ENCODE data around the gene PTPRG.

PTPRG gene

GRCh38 chr3:61945657-61946056 lies 384.3 kb downstream of the PTPRG start:
- DNase-seq, result no peak

DNA sequence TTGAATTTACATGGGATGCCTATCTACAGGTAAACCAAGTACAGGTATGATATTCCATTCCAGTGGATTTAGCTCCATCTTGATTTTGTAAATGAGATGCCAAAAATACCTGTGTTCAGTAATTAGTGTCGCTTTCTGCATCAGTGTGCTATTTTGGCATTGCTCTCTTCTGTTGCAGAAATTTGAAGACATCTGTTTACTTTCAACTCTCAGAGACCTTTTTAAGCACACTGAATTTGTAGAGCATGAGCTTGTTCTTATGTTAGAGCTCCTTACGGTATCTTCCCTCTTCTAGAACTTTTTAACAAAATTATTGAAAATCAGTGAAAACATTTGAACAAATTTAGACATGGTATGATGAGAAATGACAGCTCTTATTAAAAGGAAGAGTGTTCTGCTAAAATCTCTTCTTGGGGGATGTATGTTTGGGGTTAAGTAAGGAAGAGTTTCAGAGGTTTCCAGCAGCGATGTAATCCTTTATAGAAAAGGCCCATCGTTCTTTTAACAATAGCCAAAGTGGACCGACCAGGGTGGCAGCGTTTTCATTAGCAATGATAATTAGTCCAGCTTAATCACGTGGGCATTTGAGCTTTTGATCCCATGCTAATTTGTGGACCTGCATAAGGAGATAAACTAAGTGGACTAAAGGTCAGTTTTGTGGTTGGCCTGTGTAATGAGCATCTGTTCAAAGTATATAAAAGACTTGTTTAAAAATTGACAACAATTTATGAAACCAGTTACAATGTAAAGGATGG lies 385.4 kb downstream of the PTPRG start:
- DNase-seq, result no peak

- no peak for DNase-seq
Measured at GRCh38 chr3:61947456-61947855, 386.1 kb downstream of the PTPRG start.

DNA sequence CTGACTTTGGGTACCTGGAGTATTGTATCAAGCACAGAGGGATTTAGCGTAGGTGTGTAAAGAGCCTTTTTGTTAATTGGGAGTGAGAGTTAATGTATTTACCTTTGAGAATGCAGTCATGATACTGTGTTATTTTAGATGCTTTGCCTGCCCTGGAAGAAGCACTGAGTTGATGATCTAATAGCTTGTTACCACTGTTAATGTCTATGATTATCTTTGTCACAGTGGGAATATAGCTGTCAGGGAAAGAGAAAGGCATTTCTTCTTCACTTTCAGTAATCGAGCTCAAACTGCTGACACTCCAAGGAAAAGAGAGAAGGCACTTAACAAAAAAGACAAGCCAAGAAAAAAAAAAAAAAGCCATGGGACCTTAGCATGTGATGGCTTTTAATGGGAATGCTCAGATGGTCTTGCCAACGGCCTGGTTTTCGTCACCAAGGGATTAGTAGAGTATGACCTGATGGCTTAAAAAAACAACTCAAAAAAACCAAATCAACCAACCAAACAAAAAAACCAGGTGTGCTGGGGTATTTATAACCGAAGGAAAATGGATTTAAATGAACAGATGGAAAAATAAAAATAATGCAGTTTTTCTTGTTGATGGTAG lies 387.4 kb downstream of the PTPRG start:
- no peak for DNase-seq

DNA sequence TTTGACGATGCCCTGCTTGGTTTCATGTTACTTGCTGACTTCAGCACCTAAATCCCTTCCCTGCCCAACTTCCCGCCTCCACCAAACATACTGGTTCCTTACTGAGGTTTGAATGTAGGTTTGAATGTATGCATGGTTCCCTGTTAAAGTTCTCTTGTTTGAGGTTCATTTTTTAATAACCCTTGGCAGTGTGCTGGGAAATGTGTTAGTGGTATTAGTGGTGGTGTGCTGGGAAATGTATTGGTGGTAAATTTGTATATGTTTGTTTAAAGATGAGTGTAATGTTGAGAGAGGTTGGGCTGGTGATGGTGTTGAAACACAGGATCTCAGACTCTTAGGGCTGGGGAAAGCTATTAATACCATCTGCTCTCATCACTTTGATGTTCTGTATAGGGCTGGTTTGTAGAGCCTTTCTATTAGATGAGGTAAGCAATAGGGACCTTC lies 392.7 kb downstream of the PTPRG start:
- no peak for DNase-seq

- no peak for DNase-seq
Measured at GRCh38 chr3:61955483-61955882, 394.1 kb downstream of the PTPRG start.

DNA sequence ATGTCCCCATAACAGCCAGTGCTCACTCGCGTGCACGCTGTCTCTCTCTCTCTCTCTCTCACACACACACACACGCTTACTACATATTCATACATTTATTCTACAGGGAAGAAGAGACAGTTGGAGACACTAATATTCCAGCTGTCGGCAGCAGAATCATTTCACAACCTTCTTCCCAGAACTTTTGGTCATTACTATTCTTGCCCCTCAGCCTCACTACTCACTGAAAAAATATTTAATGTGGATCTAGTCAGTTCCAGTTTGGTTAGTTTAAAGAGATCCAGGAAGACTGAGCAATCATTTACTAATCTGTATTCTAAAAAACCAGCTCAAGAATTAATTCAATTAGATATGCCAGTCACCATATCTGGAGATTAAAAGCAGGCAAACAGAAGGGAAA lies 394.9 kb downstream of the PTPRG start:
- no peak for DNase-seq

- DNase-seq, result no peak
Measured at GRCh38 chr3:61957259-61957658, 395.9 kb downstream of the PTPRG start.

DNA sequence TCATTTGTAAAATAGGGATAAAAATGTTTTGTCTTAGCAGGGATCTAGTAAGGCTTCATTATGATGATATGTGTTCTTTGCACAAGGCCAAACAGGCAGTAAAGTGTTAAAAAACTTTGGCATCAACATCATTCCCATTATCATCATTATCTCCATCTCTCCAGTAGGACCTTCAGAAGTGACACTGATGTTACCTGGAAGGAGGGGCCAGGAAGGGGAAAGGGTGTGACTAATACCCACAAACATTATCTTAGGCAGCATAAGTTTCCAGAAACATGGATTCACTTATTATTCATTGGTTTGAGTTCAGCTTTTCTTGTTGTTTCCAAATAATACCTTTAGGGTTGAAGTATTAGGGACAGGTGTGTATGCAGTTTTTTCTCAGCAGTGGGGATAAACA lies 399.6 kb downstream of the PTPRG start:
- DNase-seq, result no peak

GRCh38 chr3:61961900-61962299 lies 400.5 kb downstream of the PTPRG start:
- DNase-seq, result no peak

DNA sequence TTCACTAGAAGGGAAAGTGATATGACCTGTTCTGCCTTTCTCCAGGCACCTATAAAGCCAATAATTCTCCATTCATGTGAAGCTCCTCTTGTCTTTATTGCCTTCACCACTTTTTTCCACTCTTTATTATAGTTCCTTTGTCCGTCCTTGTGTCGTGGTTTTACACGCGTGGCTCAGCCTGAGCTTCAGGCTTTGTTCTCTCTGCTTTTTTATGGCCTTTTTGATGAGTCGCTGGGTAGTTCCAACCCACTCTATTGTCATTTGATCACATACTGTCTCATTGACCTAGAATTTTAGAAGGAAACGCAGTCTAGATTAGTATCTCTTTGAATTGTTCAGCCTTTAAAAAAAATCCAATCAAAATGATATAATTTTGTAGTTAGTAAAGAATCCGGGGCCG lies 403.2 kb downstream of the PTPRG start:
- no peak for DNase-seq

DNA sequence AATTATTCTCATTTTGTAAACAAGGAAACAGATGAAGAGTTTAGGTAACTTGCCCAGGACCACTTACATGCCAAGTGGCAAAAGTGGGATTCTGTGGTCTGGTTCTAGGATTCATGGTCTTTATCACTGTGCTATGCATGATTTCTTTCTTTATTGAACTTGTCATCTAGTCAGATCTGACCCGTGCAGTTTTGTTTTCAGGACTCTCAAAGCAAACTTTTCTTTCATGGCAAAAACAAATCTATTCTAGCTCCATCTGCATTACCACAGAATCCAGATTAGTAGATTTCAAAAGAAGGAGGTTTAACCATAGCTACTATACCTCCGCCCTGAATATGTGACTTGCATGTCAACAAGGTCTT lies 404.4 kb downstream of the PTPRG start:
- DNase-seq, result no peak

DNA sequence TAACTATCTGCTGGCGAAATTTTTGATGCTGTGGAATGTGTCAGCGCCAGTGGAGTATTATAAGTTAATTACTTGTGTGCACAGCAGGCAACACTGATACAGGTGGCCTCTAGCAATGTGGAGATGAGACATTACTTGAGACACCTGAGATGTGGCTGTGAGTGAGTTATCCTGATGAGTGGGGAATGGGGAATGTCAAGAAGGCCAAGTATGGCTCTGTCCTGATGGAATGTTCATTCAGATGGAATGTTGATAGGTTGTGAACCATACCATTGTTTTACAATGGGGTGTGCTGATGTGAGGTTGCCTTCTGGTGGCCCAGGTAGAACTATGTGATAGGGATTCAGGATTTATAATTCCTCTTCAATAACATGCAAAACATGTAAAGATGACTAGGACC lies 404.8 kb downstream of the PTPRG start:
- no peak for DNase-seq

- DNase-seq, result no peak
Measured at GRCh38 chr3:61967019-61967418, 405.6 kb downstream of the PTPRG start.

- no peak for DNase-seq
Measured at GRCh38 chr3:61967937-61968336, 406.6 kb downstream of the PTPRG start.

- DNase-seq, result no peak
Measured at GRCh38 chr3:61974662-61975061, 413.3 kb downstream of the PTPRG start.

GRCh38 chr3:61975199-61975598 lies 413.8 kb downstream of the PTPRG start:
- DNase-seq, result no peak

DNA sequence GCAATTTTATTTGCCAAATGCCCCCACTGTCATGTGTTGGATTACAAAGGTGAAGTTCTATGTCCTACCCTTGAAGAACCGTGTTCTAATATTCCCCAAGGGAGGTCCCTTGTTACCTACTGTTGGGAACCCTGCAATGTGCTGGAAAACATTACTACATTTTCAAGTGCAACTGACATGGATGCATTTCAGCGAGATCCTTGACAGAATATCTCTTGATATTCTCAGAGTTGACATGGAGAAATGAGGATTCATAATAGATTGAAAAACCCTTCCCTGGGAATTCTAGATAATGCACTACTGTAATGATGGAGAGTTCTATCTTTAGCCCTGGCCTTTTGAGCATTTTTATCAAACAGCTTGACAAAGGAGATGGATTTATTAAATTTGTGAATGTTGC lies 414.6 kb downstream of the PTPRG start:
- DNase-seq, result no peak

DNA sequence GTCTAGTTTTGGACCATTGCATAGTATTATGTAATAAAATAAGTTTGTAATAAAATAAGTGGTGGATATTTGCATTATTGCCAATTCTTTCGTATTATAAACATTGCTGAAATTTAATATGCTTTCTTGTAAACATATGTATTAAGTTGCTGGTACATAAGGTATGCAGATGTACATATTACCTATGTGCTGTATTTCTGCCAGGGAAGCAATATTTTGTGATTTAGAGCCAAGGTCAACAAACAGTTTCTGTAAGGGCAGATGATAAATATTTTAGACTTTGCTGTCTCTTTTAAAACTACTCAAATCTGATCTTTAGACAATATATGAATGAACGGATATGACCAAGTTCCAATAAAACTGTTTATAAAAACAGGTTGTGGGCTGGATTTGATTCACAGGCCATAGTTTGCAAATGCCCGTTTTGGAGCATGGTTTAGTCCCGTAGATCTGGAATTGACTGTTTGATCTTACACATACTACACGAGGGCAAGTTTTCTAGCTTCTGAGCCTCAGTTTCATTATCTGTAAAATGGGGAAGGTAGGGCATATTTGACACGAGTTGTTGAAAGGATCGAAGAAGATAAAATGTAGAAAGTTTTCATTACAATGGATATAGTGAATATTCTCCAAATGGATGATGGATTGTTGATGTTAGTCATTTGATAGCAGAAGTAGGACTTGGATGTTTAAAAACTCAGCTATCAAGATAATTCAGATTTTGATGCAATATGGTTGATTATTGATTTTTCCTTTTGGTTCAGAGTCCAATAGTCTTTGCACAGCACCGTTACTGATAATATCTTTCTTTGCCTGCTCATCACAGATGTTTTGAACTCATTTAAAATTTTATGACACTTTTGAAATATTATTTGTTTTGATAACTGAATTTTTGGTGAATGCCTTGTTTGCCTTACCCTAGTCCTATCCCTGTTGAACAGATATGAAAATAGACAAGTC lies 417.4 kb downstream of the PTPRG start:
- DNase-seq, result no peak

DNA sequence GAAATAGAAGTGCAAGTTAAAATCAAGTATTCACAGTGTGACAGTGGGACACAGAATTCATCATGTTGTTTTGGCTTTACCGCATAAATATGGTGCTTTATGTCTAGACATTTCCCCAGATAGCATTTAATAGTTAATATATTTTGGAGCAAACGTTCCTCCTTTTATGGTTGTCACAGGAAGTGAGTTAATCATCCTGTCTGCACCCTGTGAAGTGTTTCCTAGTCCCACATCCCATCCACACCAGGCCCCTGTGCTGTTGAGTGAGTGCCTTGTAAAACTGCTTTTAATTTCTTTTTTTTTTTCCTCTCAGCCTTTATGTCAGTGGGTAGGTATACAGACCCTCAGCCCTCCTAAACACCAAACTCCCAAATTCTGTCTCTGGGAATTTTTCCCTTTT lies 418.3 kb downstream of the PTPRG start:
- no peak for DNase-seq

DNA sequence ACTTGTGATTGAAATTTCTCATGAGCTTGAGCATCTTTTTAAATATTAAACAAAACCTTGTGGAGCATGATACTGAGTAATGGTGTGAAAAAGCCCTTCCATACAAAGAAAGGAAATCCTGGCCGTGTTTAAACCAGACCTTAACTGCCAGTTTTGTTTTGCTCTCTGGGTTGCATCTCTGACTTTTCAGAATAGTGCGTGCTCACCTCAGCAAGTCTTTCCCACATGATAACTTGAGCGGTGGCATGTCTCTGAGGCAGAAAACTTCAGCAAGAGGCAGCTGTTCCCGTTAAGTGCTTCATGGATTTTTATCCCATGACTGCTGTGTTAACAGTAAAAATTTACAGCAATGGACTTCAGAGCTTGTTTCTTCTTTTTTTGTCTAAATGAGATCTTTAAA lies 418.7 kb downstream of the PTPRG start:
- no peak for DNase-seq

DNA sequence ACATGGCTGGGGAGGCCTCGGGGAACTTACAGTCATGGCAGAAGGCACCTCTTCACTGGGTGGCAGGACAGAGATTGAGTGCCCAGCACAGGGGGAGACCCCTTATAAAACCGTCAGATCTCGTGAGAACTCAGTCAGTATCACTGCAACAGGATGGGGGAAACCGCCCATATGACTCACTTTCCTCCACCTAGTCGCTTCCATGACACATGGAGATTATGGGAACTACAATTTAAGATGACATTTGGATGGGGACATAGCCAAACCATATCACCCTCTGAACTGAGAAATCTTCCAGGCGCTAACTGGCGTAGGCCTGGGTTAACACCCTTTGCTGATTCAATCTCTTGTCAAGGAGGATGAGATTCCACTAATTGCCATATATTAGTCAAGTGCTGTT lies 419.7 kb downstream of the PTPRG start:
- no peak for DNase-seq

DNA sequence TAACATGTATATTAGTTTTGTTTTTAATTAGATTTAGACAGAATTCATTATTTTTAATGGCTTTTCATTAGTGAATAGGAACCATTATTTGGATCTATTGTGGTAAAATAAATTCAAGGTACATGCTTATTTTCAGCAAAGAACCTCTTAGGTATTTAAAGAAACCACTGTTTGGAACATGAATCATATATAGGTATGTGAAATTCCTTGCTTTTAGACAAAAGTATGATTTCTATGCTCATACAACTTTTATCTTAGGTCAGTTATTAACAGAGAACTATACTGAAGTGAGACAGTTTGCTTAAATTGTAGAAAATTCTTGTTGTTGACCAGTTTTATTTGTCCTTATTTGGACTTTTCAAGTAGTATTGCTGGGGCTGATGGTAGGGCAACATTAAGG lies 422.1 kb downstream of the PTPRG start:
- DNase-seq, result no peak

GRCh38 chr3:61985020-61985419 lies 423.6 kb downstream of the PTPRG start:
- no peak for DNase-seq

Data from NCI-H1436 (cell line).